Skin of body (tissue), 2 donors: Measurements from ENCODE around the gene ST6GALNAC4. TPM values are rescaled to one million over a fixed set of nuclear protein-coding genes. Genes with fewer than 3 reads are reported as not detected.

Experiments used
- DNase-seq: peaks from one replicate; lab custom pipeline; 2025; lab: John Stamatoyannopoulos, UW
- total RNA-seq: library from RNA; depleted of rRNA; stranded (reverse); fragments of >200 nt; gene quantifications from one replicate; pipeline ENCODE4 v1.2.3, GENCODE V29; 2014

The ST6GALNAC4 gene
- total RNA-seq, 1 donor from 2014 or later, result 8.9 TPM

- no peak for DNase-seq
These were observed 12.8 kb upstream of the ST6GALNAC4 start for GRCh38 chr9:127929625-127929979.

GRCh38 chr9:127928676-127929624, 12.1 kb upstream of the ST6GALNAC4 start:
- DNase-seq, result no peak

GRCh38 chr9:127927988-127928675, 11.3 kb upstream of the ST6GALNAC4 start:
- no peak for DNase-seq

GRCh38 chr9:127927201-127927987, 10.6 kb upstream of the ST6GALNAC4 start:
- no peak for DNase-seq

- DNase-seq, result no peak
These were observed 10.0 kb upstream of the ST6GALNAC4 start for GRCh38 chr9:127926906-127927200.

GRCh38 chr9:127925959-127926905, 9.4 kb upstream of the ST6GALNAC4 start:
- DNase-seq, result no peak

GRCh38 chr9:127924736-127925444, 8.0 kb upstream of the ST6GALNAC4 start:
- DNase-seq, result no peak

- no peak for DNase-seq
These were observed 6.9 kb upstream of the ST6GALNAC4 start for GRCh38 chr9:127923771-127924170.

GRCh38 chr9:127923046-127923445, 6.2 kb upstream of the ST6GALNAC4 start:
- no peak for DNase-seq

GRCh38 chr9:127921557-127922120, 4.8 kb upstream of the ST6GALNAC4 start:
- DNase-seq, result no peak

- DNase-seq, result no peak
These were observed 4.0 kb upstream of the ST6GALNAC4 start for GRCh38 chr9:127920794-127921193.

- peak; percentile 30 for DNase-seq
These were observed 2.5 kb upstream of the ST6GALNAC4 start for GRCh38 chr9:127919253-127919815.

- no peak for DNase-seq
These were observed 1.6 kb upstream of the ST6GALNAC4 start for GRCh38 chr9:127918183-127919107.

- DNase-seq, result no peak
These were observed 762 bp upstream of the ST6GALNAC4 start for GRCh38 chr9:127917603-127918002.

GRCh38 chr9:127915801-127916719, 781 bp downstream of the ST6GALNAC4 start:
- DNase-seq, result no peak

GRCh38 chr9:127915325-127915752, 1.5 kb downstream of the ST6GALNAC4 start:
- DNase-seq, result no peak

- no peak for DNase-seq
These were observed 3.2 kb downstream of the ST6GALNAC4 start for GRCh38 chr9:127913682-127914081.
